GM18511 (cell line): Measurements from ENCODE around the gene GGNBP2.

ENCODE experiments used
- ATAC-seq: cut with Tn5 transposase; IDR thresholded peaks from one replicate; pipeline ENCODE4 v1.9.1; 2021; ENCODE audit warnings: mild to moderate bottlenecking, moderate library complexity; ENCODE audit not compliant: unreplicated experiment

Gene GGNBP2

DNA sequence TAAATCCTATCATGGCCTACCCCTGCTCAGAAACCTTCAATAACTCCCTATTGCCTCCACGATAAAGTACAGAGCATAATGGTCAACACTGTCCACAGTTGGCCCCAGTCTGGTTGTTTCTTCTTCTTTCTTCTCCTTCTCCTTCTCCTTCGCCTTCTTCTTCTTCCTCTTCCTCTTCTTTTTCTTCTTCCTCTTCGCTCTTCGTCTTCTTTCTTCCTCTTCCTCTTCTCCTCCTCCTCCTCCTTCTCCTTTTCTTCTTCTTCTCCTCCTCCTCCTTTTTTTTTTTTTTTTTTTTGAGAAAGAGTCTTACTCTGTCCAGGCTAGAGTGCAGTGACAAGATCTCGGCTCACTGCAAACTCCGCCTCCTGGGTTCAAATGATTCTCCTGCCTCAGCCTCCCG is 80.5 kb downstream of the GGNBP2 start:
- no peak for ATAC-seq

DNA sequence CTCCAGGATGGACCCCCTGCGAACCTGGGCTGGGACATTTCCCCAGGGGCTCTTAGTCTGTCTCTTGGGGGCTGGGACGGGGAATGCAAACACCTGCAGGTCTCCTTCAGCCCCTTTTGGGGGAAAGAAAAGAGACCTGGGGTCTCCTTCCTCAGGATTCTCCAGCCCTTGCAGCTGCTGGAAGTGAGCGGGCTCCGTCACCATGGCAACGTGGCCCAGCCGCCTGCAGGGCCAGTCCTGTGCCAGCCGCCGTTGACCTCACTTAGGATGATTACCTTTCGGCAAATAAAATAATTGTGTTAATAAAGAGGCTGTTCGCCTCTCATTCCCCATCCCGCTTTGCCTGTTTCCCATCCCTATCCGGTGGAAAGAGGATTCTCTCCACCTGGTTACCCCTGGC is 82.4 kb downstream of the GGNBP2 start:
- ATAC-seq, result no peak

DNA sequence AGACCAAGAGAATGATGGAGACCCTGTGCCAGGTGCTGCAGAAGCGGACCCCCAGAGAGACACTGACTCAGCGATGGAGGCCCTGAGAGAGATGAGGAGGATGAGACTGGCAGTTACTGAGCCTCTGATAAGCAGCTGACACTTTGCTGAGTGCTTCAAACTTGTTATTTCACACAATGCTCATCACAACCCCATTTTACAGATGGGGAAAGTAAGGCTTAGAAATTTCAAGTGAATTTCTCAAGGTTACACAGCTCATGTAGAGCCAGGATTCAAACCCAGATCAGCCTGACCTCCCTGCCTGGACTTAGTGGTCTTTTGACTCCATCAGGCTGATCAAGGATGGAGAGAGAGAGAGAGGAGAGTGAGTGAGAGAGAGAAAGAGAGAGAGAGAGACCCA is 83.9 kb downstream of the GGNBP2 start:
- no peak for ATAC-seq

DNA sequence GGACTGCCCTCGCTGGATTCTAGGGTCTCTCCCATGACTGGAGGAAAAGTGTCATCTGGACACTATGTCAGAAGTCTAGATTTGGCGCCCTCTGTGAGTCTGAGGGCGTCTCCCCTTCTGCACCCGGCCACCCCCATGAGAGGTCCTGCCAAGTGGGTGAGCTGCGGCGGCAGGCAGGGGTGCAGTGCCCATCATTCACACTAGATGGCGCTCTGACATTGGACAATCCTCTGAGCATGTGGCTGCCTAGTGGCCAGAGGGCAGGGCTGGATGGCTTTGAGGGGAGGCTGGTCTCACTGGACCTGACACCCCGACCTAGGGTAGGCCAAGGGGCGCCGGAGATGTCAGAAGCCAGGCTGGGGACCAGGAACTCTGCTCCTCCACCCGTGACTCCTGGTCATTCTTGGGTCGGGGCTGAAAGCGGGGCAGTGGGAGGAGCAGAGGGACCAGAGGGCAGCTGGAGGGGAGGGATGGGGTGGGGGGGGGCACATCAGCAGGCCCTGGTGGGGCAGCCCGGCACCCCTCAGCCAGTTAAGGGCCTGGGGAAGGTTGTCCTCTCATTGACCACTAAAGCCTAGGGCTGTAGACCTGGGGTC is 84.6 kb downstream of the GGNBP2 start:
- ATAC-seq, result no peak

DNA sequence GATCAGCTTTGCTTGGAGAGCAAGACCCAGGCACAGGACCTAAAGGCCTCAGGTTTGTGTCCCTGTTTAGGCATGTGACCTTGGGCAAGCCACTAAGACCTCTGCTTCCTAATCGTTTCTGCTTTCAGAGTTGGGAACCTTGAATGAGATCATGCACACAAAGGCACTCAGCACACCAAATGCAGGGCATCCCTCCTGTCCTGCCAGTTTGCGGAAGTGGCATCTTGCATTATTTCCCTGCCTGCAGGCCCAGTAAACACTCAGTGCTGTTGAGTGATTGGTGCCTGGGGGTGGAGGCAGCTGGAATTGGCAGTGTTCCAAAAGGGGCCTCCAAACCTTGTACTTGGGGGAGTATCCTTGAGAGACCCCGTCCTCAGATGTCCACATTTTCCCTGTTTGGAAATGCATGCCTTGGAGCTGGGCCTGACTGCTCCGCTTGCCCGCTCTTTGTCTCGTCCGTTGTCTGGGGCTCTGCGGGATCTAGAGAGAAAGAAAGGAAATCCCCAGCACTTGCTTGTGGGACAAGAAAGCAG is 85.3 kb downstream of the GGNBP2 start:
- no peak for ATAC-seq

DNA sequence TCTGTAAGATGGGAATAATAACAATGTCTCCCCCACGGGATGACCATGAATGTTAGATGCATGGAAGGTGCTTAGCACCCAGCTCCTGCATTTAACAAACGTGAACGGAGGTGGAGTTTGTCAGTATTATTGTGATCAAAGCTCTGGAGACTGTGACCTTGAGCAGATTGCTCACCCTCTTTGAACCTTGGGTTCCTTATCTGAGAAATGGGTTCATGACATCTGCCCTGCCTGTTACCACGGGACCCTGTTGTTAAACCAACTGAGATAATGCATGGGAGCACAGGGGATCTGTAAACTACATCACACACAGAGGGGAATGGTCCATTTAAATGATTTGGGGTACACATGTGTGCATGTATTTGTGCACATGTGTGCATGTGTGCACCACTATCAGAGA is 86.3 kb downstream of the GGNBP2 start:
- ATAC-seq, result no peak

DNA sequence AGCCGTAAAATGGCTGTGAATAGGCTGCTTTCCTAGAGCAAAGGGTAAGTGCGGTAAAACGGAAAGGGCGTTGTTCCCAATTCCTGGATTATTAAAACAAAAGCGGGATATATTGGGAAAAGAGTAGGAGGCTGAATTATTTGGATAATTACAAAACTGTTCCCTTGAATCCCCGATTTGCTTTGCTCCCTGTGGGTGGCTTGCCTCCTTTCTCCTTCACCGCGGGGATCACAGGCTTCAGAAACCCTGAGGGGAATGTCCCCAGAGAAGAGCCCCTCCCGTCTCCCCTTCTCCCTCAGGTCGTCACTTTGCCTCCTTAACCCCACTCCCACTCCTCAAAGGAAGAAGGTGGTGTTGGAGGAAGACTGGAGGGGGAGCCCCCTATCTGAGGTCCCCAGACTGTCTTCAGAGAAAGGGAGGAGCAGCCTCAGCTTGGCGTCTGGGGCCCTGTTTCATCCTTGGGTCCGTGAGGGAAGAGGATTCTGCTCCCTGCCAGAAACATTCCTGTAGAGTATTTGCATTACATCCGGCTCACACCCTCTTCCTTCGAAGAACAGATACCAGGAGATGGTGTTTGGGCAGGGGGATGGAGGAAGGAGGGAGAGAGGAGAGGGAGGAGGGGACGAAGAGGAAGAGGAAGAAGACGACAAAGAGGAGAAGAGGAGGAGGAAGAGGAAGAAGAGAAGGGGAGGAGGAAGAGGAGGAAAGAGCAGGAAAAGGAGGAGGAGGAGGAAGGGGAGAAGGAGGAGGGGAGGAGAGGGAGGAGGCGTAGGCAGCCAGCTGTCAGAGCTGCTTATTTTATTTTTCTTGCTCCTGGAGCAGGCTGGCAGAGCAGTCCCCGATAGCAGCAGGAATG is 88.4 kb downstream of the GGNBP2 start:
- no peak for ATAC-seq
